GM10266 (cell line): ENCODE results near the gene ADCY9.
"Not testable (repeated sequence)": the region's sequence is repeated elsewhere in the genome, so short reads cannot be mapped to it uniquely, and the experiment has no call there.

ENCODE experiments used
- DNase-seq: peaks from one replicate; pipeline ENCODE4 v3.0.0; 2012; ENCODE audit errors: extremely low spot score
- TF ChIP-seq, protein P1 (sequence below): IDR thresholded peaks from 2 replicates; pipeline ENCODE4 v1.5.1; 2012; ENCODE audit warnings: mild to moderate bottlenecking, low read depth; ENCODE audit not compliant: control insufficient read depth, insufficient read depth; ENCODE audit errors: missing control alignments

Gene ADCY9

DNA sequence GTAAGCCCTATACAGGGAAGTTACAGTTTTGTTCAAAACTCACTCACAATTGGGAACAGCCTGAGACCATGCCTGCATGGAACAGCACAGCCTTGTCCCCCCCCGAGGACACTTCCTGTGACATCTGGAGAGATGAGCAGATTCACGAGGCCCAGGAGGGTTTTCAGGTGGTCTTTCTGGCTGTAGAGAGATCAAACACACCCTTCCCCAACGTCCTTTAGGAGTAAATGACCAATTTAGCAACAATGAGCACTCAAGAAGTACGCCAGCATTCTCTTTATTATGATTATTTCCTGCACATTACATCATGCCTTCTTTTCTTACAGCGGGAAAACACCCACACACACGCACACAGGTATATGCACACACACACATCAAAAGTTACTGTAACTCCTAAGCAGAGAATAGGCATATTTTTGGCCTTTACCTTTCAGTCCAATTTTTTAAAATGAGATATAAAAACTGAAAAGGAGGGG is 39.0 kb downstream of the ADCY9 start:
- TF ChIP-seq, protein P1, sequence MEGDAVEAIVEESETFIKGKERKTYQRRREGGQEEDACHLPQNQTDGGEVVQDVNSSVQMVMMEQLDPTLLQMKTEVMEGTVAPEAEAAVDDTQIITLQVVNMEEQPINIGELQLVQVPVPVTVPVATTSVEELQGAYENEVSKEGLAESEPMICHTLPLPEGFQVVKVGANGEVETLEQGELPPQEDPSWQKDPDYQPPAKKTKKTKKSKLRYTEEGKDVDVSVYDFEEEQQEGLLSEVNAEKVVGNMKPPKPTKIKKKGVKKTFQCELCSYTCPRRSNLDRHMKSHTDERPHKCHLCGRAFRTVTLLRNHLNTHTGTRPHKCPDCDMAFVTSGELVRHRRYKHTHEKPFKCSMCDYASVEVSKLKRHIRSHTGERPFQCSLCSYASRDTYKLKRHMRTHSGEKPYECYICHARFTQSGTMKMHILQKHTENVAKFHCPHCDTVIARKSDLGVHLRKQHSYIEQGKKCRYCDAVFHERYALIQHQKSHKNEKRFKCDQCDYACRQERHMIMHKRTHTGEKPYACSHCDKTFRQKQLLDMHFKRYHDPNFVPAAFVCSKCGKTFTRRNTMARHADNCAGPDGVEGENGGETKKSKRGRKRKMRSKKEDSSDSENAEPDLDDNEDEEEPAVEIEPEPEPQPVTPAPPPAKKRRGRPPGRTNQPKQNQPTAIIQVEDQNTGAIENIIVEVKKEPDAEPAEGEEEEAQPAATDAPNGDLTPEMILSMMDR = no peak
- DNase-seq = no peak

DNA sequence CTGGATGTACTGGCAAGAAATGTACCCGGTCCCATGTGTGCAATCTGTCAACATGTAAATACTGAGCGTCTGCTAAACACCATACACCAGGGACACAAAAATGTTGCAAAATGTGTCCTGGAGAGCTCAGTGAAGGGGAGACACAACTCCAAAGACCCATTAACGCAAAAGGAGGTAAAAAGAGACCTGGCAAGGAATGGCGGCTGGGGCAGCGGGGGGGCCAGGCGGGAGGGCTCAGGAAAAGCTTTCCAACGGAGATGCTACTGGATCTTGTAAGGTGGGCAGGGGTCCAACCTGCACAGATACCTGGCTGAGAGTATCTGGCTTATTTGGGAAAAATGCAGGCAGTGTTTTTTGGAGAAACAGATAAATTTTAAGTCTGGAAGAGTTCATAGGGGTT is 40.7 kb downstream of the ADCY9 start:
- no peak for DNase-seq
- TF ChIP-seq, protein P1 = no peak

DNA sequence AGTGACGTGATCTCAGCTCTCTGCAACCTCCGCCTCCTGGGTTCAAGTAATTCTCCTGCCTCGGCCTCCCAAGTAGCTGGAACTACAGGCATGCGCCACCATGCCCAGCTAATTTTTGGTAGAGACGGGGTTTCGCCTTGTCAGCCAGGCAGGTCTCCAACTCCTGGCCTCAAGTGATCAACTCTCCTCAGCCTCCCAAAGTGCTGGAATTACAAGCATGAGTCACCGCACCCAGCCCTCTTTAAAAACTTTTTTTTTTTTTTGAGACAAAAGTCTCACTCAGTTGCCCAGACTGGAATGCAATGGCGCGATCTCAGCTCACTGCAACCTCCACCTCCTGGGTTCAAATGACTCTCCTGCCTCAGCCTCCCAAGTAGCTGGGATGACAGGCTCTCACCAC is 43.1 kb downstream of the ADCY9 start:
- DNase-seq = not testable (repeated sequence)

DNA sequence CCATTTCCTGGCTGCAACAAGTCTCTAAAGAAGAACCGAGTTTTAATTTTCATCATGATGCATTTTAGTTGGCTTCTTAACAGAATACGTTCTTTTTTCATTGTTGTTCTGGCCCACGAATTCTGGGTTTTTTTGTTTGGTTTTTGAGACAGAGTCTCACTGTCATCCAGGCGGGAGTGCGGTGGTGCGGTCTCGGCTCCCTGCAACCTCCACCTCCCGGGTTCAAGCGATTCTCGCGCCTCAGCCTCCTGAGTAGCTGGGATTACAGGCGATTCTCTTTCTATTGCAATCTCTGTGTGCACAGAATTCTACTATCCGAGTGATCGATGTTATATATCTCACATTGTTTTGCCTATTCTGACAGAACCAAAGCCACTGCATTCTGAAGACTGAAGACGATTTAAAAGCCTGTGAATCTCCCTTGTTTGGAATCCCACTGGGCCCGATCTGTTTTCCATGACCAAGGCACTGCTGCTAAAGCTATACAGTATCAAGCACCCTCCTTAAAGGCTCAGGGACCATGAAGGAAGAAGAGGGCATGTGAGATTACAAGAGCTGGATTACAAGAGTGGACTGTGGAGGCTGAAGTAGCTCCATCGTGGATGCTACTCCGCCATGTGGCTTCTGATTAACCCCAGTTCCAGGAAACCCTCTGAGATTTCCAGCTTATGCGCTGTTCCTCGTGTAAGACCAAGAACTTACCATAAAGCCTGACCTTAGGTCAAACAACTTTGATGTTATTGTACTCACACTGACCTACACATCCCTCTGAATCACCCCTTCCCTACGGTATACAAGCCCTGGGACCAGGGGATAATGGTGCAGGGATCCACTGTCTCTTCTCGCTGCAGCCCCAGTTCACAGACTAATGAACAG is 44.3 kb downstream of the ADCY9 start:
- TF ChIP-seq, protein P1 = no peak
- no peak for DNase-seq

DNA sequence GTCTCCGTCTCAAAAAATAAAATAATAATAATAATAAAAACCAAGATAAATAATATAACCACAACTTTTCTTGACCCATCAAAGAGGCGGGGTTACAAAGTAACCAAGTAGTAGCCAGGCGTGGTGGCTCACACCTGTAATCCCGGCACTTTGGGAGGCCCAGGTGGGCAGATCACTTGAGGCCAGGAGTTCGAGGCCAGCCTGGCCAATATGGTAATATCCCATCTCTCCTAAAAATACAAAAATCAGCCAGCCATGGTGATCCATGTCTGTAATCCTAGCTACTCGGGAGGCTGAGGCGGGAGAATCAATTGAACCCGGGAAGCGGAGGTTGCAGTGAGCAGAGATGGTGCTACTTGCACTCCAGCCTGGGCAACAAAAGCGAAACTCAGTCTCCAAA is 45.3 kb downstream of the ADCY9 start:
- no peak for DNase-seq
- TF ChIP-seq, protein P1 = no peak

DNA sequence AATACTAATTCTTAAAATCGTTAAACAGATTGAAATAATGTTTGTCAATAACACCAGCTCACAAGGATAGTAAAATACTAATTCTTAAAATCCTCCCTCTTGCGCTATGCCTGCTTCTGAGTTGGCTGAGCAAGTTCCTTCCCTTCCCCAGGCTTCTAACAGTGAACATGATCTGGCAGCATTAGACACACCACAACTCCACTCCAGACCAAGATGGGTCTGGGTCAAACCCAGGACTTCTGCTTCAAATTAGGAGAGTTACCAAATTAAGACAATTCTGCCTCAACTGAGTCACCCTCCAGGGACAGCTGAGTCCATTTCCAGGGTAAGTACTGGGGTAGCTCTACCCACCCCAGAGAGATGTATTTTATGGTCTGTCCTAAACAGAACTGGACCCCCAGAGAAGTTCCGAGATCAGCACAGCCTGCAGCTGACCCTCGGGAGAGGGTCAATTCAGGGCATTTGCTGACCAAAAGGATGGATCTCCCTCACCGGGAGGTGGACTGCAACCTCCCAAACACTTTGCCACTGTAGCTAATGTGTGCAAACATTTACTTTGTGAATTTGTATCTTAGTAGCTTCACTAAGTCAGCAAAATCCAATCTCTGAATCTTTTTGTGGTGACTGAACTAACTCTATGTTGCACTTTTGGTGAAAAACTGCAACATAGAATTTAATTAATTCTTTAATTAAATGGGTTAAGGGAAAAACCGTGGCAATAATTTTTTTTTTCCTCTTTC is 48.8 kb downstream of the ADCY9 start:
- TF ChIP-seq, protein P1 = no peak
- DNase-seq = no peak

DNA sequence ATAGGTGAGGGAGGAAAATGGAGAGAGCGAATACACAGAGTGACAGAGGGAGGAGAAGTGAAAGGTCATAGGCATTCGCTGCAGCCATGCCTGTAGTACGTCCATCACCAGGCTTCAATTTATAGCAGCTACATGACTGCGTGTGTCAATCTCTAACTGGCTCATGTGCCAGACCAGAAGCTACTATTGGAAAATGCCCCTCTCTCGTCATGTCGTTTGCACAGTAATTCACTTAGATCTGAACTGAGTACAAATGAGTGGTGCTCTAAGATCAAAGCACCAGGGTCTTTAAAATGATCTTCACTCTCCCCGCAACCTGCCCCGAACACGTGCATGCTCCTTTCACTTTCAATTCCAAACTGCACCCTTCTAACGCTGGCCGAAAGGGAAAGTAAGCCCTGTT is 51.3 kb downstream of the ADCY9 start:
- no peak for DNase-seq
- TF ChIP-seq, protein P1 = no peak
